GM12878 (cell line): ENCODE results near the gene TMEM229B. TPM values are rescaled to one million over a fixed set of nuclear protein-coding genes. Genes with fewer than 3 reads are reported as not detected.

Experiments
- ATAC-seq: fragments of 200-7000 bp; cut with Tn5 transposase; 3 replicates; pipeline ENCODE4 v1.9.1; 2020; ENCODE audit warnings: mild to moderate bottlenecking, moderate library complexity
- BruUV-seq: library from RNA; stranded (reverse); fragments of 400-500 nt; replicated peaks from 2 replicates; lab custom pipeline; 2021; lab: Mats Ljungman, UMichigan
- CTCF ChIA-PET: fragments of 300-600 bp; sonication (Branson Sonifier 250); formaldehyde crosslinking; extraction: SDS; loops from one replicate; lab custom pipeline; 2021; ENCODE audit warnings: inconsistent platforms; lab: Yijun Ruan, JAX
- POLR2A ChIA-PET: fragments of 350-600 bp; formaldehyde crosslinking; extraction: SDS; loops from one replicate; lab custom pipeline; 2021; ENCODE audit warnings: inconsistent platforms; lab: Charles Lee
- RAD21 ChIA-PET: fragments of 300-600 bp; sonication (Branson Sonifier 250); formaldehyde crosslinking; loops from one replicate; lab custom pipeline; 2023; ENCODE audit warnings: antibody characterized with exemption; ENCODE audit not compliant: unreplicated experiment; lab: Charles Lee
- SMC1A ChIA-PET: fragments of 300-600 bp; sonication (Branson Sonifier 250); formaldehyde crosslinking; loops from one replicate; lab custom pipeline; 2023; ENCODE audit not compliant: unreplicated experiment, uncharacterized antibody; lab: Charles Lee
- DNase-seq: peaks from one replicate; pipeline ENCODE4 v3.0.0-alpha.2; 2011; ENCODE audit warnings: low read depth, low spot score
- FAIRE-seq: peaks from 3 replicates; lab custom pipeline; 2011; peaks lifted over from hg19 to GRCh38; lab: Jason Lieb, UNC
- H2AFZ ChIP-seq: 2 replicates; pipeline ENCODE4 v1.6.0; 2011; ENCODE audit warnings: low read depth, low read length, control low read depth; ENCODE audit not compliant: control insufficient read depth
- H3K27ac ChIP-seq: 2 replicates; pipeline ENCODE4 v1.5.1; 2011; ENCODE audit warnings: control low read depth; ENCODE audit not compliant: control insufficient read depth, insufficient read depth
- H3K27me3 ChIP-seq, 2 experiments: replicated peaks in 1 of 2; 2 replicates each; pipeline versions ENCODE4 v1.6.0 to v1.6.1; 2011; ENCODE audit warnings: low read length in 1 of 2; ENCODE audit not compliant: control insufficient read depth in 2 of 2, insufficient read depth in 2 of 2
- H3K36me3 ChIP-seq, 2 experiments: 2 replicates each; pipeline ENCODE4 v1.5.1; 2011; ENCODE audit warnings: low read length in 1 of 2; ENCODE audit not compliant: control insufficient read depth in 2 of 2, insufficient read depth in 2 of 2
- H3K4me1 ChIP-seq: 2 replicates; pipeline ENCODE4 v1.6.1; 2011; ENCODE audit warnings: mild to moderate bottlenecking, low read length, moderate library complexity, mixed read lengths; ENCODE audit not compliant: control insufficient read depth, insufficient read depth
- H3K4me2 ChIP-seq: 2 replicates; pipeline ENCODE4 v1.6.0; 2011; ENCODE audit warnings: control low read depth; ENCODE audit not compliant: control insufficient read depth, insufficient read depth
- H3K4me3 ChIP-seq: fragments of 200-600 bp; sonication (generic); 2 replicates; pipeline ENCODE4 v1.5.1; 2016
- H3K79me2 ChIP-seq: 2 replicates; pipeline ENCODE4 v1.6.0; 2011; ENCODE audit warnings: low read length; ENCODE audit not compliant: control insufficient read depth, insufficient read depth
- H3K9ac ChIP-seq: 2 replicates; pipeline ENCODE4 v1.8.0; 2011; ENCODE audit warnings: low read length, control low read depth, mixed read lengths; ENCODE audit not compliant: control insufficient read depth, insufficient read depth
- H3K9me3 ChIP-seq: replicated peaks from 3 replicates; pipeline ENCODE4 v1.5.1; 2011; ENCODE audit warnings: mild to moderate bottlenecking, low read length; ENCODE audit not compliant: control insufficient read depth, insufficient read depth
- H4K20me1 ChIP-seq: 2 replicates; pipeline ENCODE4 v1.6.0; 2011; ENCODE audit not compliant: control insufficient read depth, insufficient read depth
- MTA3 ChIP-seq: IDR thresholded peaks from 2 replicates; pipeline ENCODE4 v1.6.1; 2012; ENCODE audit warnings: low read length, inconsistent platforms, borderline replicate concordance
- RUNX3 ChIP-seq: IDR thresholded peaks from 2 replicates; pipeline ENCODE4 v1.6.1; 2012; ENCODE audit warnings: low read length, inconsistent platforms
- ZNF207 ChIP-seq: fragments of 450-650 bp; IDR thresholded peaks from 2 replicates; pipeline ENCODE4 v1.6.1; 2014; ENCODE audit warnings: antibody characterized with exemption, mild to moderate bottlenecking, borderline replicate concordance
- ZNF274 ChIP-seq: IDR thresholded peaks from one replicate; pipeline ENCODE4 v1.8.0; 2011; ENCODE audit not compliant: insufficient read length, insufficient read depth
- WGBS: methylation state at CpG from one replicate; pipeline ENCODE4 v1.1.6; 2016; ENCODE audit warnings: low lambda C conversion rate; ENCODE audit not compliant: insufficient replicate concordance, insufficient coverage; ENCODE audit errors: missing lambda C conversion rate; 5-methylcytosine and 5-hydroxymethylcytosine counted together
- in situ Hi-C: fragments of 300-500 bp; cut with MboI; formaldehyde crosslinking; loops from 9 replicates; pipeline ENCODE4 v1.14.3; 2018; ENCODE audit warnings: mixed read lengths
- intact Hi-C: fragments of 100-400 bp; cut with micrococcal nuclease; formaldehyde crosslinking; loops from one replicate; pipeline ENCODE4 v1.14.2; 2022; ENCODE audit not compliant: unreplicated experiment
- polyA plus RNA-seq, 11 experiments: library from polyadenylated mRNA; depleted of rRNA in 4 of 11; unstranded in 6 of 11; stranded (reverse) in 5 of 11; fragments of >200 nt; fragmentation: Nextera tagmentation in 4 of 11; fragmentation: Illumina TruSeq in 1 of 11; extraction: Ambion mirVana in 4 of 11; extraction: Trizol in 1 of 11; gene quantifications; 1 replicate in 1 of 11; 2 replicates in 10 of 11; pipeline versions ENCODE4 v1.2.1 to v1.2.3, GENCODE V29; 2011 to 2016; ENCODE audit warnings: inconsistent platforms in 2 of 11, missing spikeins in 2 of 11, low read depth in 1 of 11
- total RNA-seq, 4 experiments: library from RNA; depleted of rRNA in 3 of 4; stranded (reverse); fragments of >200 nt in 3 of 4; fragmentation: Illumina TruSeq in 1 of 4; extraction: Trizol in 1 of 4; gene quantifications; 2 replicates each; pipeline versions ENCODE4 v1.2.1 to v1.2.3, GENCODE V29; 2013 to 2021
- TF ChIP-seq, protein P1 (sequence below): fragments of 150-350 bp; IDR thresholded peaks from 2 replicates; pipeline ENCODE4 v1.6.1; 2016; ENCODE audit warnings: low read depth, low read length

Gene TMEM229B
- total and polyA plus RNA-seq, 10 of the 15 experiments (the other 5 are each of a cell fraction or from before 2014, with no cell fraction given), result 0.24 to 5.3 (median 1.7) TPM

DNA sequence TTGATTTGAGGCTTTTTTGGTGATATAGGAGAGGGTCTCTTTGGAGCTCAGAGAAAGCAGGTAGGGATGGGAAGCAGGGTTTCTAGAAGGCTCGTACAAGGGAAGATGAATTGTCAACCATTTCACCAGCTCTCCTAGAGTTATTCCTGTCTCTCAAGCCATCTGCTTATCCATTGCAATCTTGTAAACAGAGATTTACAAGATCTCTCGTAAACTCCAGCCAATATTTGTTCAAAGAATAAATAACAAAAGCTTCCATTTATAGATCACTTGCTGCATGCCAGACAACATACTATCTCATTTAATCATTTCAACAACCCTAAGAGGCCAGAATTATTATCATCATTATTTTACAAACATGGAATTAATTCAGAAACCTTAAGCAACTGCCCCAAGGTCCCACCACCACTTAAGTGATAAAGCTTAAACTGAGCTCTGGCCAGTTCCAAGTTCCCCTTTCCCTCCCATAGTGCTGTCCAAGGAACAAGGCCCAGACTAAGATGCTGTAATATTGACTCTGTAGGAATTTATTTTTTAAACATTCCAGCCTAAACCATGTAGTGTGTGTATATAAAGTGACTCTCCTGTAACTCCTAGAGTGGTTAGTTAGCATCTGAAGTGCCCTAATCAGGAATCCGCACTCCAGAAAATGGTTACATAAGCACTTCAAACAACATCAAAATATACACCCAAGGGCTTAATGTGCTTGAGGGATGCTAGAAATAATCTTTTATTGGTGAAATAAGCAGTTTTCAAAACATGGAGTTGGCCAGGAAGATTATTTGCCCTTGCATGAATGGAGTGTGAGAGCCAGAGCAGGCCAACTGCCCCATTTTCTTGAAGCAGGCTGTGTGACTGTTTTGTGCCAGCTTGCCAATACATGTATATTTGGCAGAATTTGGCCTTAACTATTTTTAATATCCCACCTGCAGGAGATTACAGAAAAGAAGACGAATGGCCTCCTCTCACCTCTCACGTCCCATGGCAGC, 41.7 kb upstream of the TMEM229B start (continued):
- no peak for TF ChIP-seq MTA3
- TF ChIP-seq, protein P1, sequence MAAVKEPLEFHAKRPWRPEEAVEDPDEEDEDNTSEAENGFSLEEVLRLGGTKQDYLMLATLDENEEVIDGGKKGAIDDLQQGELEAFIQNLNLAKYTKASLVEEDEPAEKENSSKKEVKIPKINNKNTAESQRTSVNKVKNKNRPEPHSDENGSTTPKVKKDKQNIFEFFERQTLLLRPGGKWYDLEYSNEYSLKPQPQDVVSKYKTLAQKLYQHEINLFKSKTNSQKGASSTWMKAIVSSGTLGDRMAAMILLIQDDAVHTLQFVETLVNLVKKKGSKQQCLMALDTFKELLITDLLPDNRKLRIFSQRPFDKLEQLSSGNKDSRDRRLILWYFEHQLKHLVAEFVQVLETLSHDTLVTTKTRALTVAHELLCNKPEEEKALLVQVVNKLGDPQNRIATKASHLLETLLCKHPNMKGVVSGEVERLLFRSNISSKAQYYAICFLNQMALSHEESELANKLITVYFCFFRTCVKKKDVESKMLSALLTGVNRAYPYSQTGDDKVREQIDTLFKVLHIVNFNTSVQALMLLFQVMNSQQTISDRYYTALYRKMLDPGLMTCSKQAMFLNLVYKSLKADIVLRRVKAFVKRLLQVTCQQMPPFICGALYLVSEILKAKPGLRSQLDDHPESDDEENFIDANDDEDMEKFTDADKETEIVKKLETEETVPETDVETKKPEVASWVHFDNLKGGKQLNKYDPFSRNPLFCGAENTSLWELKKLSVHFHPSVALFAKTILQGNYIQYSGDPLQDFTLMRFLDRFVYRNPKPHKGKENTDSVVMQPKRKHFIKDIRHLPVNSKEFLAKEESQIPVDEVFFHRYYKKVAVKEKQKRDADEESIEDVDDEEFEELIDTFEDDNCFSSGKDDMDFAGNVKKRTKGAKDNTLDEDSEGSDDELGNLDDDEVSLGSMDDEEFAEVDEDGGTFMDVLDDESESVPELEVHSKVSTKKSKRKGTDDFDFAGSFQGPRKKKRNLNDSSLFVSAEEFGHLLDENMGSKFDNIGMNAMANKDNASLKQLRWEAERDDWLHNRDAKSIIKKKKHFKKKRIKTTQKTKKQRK, result no peak
- no peak for TF ChIP-seq RUNX3
- no peak for TF ChIP-seq ZNF207
- TF ChIP-seq, all 136 proteins: peak for 0

DNA sequence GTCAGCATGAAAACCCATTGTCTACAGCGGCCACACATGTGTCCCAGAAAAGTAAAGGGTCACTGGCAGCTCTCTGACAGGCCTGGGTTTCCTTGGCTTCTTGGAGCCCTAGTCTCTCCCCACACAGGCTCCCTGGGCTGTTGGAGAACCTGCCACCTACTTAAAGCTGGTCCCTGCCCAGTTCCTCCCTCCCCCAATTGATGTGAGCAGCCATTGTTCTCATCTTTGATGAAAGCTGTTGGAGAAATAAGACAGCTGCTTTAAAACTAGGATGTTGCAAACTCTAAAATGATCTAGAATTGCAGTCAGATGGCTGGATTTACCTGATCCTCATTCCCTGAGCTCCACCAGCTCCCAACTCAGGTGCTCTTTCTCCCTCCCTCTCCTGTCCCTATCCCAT, 39.8 kb upstream of the TMEM229B start:
- SMC1A ChIA-PET, result interaction anchor here (0.7 to 5.3 kb wide), 7 partner anchors 9 to 176 kb away, joined by 3 to 54 read pairs (median 16); no protein-coding TSS in a partner anchor
- RAD21 ChIA-PET, result interaction anchor here (0.6 to 3.3 kb wide), 5 partner anchors 43 to 176 kb away, joined by 3 to 25 read pairs (median 4); partner anchors contain the start of gene PIGH
- Histone ChIP-seq H3K27me3 (peaks cover 0 to 15% of the 10 kb centered on the region in 2 experiments), H3K4me2 (no peak overlapping the region), H3K36me3 (no peaks in the 10 kb centered on the region), H3K27ac (no peak overlapping the region), H3K4me1 (no peaks in the 10 kb centered on the region), H4K20me1 (no peaks in the 10 kb centered on the region), H3K9ac (no peak overlapping the region), H3K79me2 (no peaks in the 10 kb centered on the region), H3K9me3 (no peaks in the 10 kb centered on the region), H3K4me3 (no peak overlapping the region), H2AFZ (no peak overlapping the region)
- no peak for TF ChIP-seq ZNF274
- 33% methylated on average over 1 of the region's 1 CpG for WGBS
- POLR2A ChIA-PET, result interaction anchor here (1.3 kb wide), 1 partner anchor 43 kb away, joined by 3 read pairs; no protein-coding TSS in a partner anchor
- ATAC-seq (no peak), DNase-seq (no peak), FAIRE-seq (no peak)
- in situ Hi-C loops, result no loop called here
- intact Hi-C loops, result no loop called here
- no TSS peak for BruUV-seq
- CTCF ChIA-PET, result interaction anchor here (0.6 to 5.5 kb wide), 13 partner anchors 10 to 176 kb away, joined by 3 to 106 read pairs (median 4); no protein-coding TSS in a partner anchor
